PC-9 (cell line): Measurements from ENCODE around the gene ELOA. TPM values are rescaled to one million over a fixed set of nuclear protein-coding genes. Genes with fewer than 3 reads are reported as not detected.

Experiments used
- BruUV-seq: library from RNA; stranded (reverse); fragments of 400-500 nt; replicated peaks from 2 replicates; lab custom pipeline; 2021; lab: Mats Ljungman, UMichigan
- CTCF ChIA-PET: fragments of 300-600 bp; sonication (Branson Sonifier 250); formaldehyde crosslinking; loops from one replicate; lab custom pipeline; 2022; ENCODE audit warnings: antibody characterized with exemption; lab: Charles Lee
- POLR2A ChIA-PET: fragments of 300-600 bp; sonication (Branson Sonifier 250); formaldehyde crosslinking; loops from one replicate; lab custom pipeline; 2022; ENCODE audit warnings: antibody characterized with exemption; ENCODE audit not compliant: unreplicated experiment; lab: Charles Lee
- DNase-seq, 2 experiments: peaks; one replicate each; pipeline versions ENCODE4 v3.0.0 to v3.0.0-alpha.2; 2015 to 2022; ENCODE audit warnings: mixed read lengths in 1 of 2
- H2AFZ ChIP-seq: fragments of 200-600 bp; sonication (generic); 2 replicates; pipeline ENCODE4 v1.8.1; 2017; ENCODE audit warnings: antibody characterized with exemption
- H3F3A ChIP-seq: fragments of 200-600 bp; sonication (generic); 2 replicates; pipeline ENCODE4 v1.8.1; 2017; ENCODE audit warnings: antibody characterized with exemption, mild to moderate bottlenecking, low read depth; ENCODE audit not compliant: insufficient read depth
- H3K27ac ChIP-seq: fragments of 200-600 bp; sonication (generic); 2 replicates; pipeline ENCODE4 v1.6.1; 2016; ENCODE audit warnings: mixed run types
- H3K27me3 ChIP-seq: fragments of 200-600 bp; sonication (generic); 2 replicates; pipeline ENCODE4 v1.6.1; 2016; ENCODE audit warnings: low read depth, mixed run types; ENCODE audit not compliant: insufficient read depth
- H3K36me3 ChIP-seq: fragments of 200-600 bp; sonication (generic); 2 replicates; pipeline ENCODE4 v1.6.1; 2016; ENCODE audit warnings: low read depth, mixed run types
- H3K4me1 ChIP-seq: fragments of 200-600 bp; sonication (generic); replicated peaks from 2 replicates; pipeline ENCODE4 v1.6.1; 2016; ENCODE audit warnings: mixed run types; ENCODE audit not compliant: insufficient read depth
- H3K4me2 ChIP-seq: fragments of 200-600 bp; sonication (generic); 2 replicates; pipeline ENCODE4 v1.6.1; 2017; ENCODE audit warnings: mixed run types
- H3K4me3 ChIP-seq: fragments of 200-600 bp; sonication (generic); 2 replicates; pipeline ENCODE4 v1.6.1; 2016; ENCODE audit warnings: mixed run types
- H3K79me2 ChIP-seq: fragments of 200-600 bp; sonication (generic); 2 replicates; pipeline ENCODE4 v1.6.1; 2017; ENCODE audit warnings: low read depth, mixed run types
- H3K9me2 ChIP-seq: fragments of 200-600 bp; sonication (generic); 2 replicates; pipeline ENCODE4 v1.8.1; 2017; ENCODE audit warnings: mild to moderate bottlenecking; ENCODE audit not compliant: insufficient read depth
- H3K9me3 ChIP-seq: fragments of 200-600 bp; sonication (generic); 2 replicates; pipeline ENCODE4 v1.8.1; 2016; ENCODE audit warnings: low read depth; ENCODE audit not compliant: insufficient read depth
- H4K20me1 ChIP-seq: fragments of 200-600 bp; sonication (generic); 2 replicates; pipeline ENCODE4 v1.8.1; 2017; ENCODE audit not compliant: insufficient read depth
- CTCF ChIP-seq: fragments of 200-600 bp; sonication (generic); conservative IDR thresholded peaks from 2 replicates; pipeline ENCODE4 v1.6.1; 2017; ENCODE audit warnings: mixed run types, antibody characterized with exemption, mild to moderate bottlenecking, moderate library complexity
- EZH2 ChIP-seq: fragments of 200-600 bp; sonication (generic); IDR thresholded peaks from 2 replicates; pipeline ENCODE4 v1.8.0; 2017; ENCODE audit warnings: antibody characterized with exemption, low read depth
- intact Hi-C: fragments of 100-400 bp; cut with micrococcal nuclease; formaldehyde crosslinking; loops from one replicate; pipeline ENCODE4 v1.10.0; 2022; ENCODE audit not compliant: unreplicated experiment
- total RNA-seq: library from RNA; stranded (reverse); gene quantifications from 2 replicates; pipeline ENCODE4 v1.2.3, GENCODE V29; 2021

ELOA gene
- total RNA-seq, 1 experiment from 2014 or later = 26.2 TPM

- Histone ChIP-seq H3F3A (peaks cover 2% of the 10 kb centered on the region; the same call in 1 of the 2 replicates), H3K4me1 (0 out of 2 replicates have a peak, but pooled peaks cover 6% of the 10 kb centered on the region), H3K4me3 (no peak overlapping the region), H3K9me3 (no peaks in the 10 kb centered on the region), H4K20me1 (no peaks in the 10 kb centered on the region), H3K27me3 (no peaks in the 10 kb centered on the region), H3K9me2 (no peaks in the 10 kb centered on the region), H3K27ac (no peak overlapping the region), H2AFZ (no peak overlapping the region), H3K4me2 (no peak overlapping the region), H3K79me2 (no peaks in the 10 kb centered on the region), H3K36me3 (no peaks in the 10 kb centered on the region)
- POLR2A ChIA-PET = no interaction called here
- intact Hi-C loops = no loop called here
- DNase-seq = no peak
- CTCF ChIA-PET = no interaction called here
- no TSS peak for BruUV-seq
- no peak for TF ChIP-seq EZH2
- no peak for TF ChIP-seq CTCF
Observed at GRCh38 chr1:23806280-23806679, 63.0 kb downstream of the ELOA start.

GRCh38 chr1:23807453-23807852, 64.2 kb downstream of the ELOA start:
- CTCF ChIA-PET = interaction anchor here (0.6 kb wide), 1 partner anchor 11 kb away, joined by 3 read pairs; no protein-coding TSS in a partner anchor

GRCh38 chr1:23809751-23810171, 66.5 kb downstream of the ELOA start:
- POLR2A ChIA-PET = no interaction called here
- H3K79me2 ChIP-seq = no peaks in the 10 kb centered on the region
- no peak overlapping the region for H3K4me2 ChIP-seq
- H3K36me3 ChIP-seq = no peaks in the 10 kb centered on the region
- peak in 1 of 2 experiments; percentile 66 for DNase-seq
- no peak overlapping the region for H2AFZ ChIP-seq
- no TSS peak for BruUV-seq
- no peaks in the 10 kb centered on the region; the same call in 1 of the 2 replicates for H3F3A ChIP-seq
- no peaks in the 10 kb centered on the region for H3K9me3 ChIP-seq
- no peaks in the 10 kb centered on the region for H3K4me1 ChIP-seq
- no peaks in the 10 kb centered on the region for H3K9me2 ChIP-seq
- no peaks in the 10 kb centered on the region for H3K27me3 ChIP-seq
- no peak overlapping the region for H3K27ac ChIP-seq
- TF ChIP-seq EZH2 (no peak), CTCF (peak; percentile 68)
- no peaks in the 10 kb centered on the region for H4K20me1 ChIP-seq
- intact Hi-C loops = loop anchor here (1.0 kb wide), 2 partner anchors 59 to 108 kb away; partner anchors contain the start of gene FUCA1
- CTCF ChIA-PET = interaction anchor here (0.7 to 1.7 kb wide), 4 partner anchors 35 to 65 kb away, joined by 3 to 4 read pairs (median 4); partner anchors contain the start of gene FUCA1
- H3K4me3 ChIP-seq = no peak overlapping the region

More at GRCh38 chr1:23807453-23807852, 64.2 kb downstream of the ELOA start:
- DNase-seq = no peak
- Histone ChIP-seq H3K79me2 (no peaks in the 10 kb centered on the region), H3F3A (no peaks in the 10 kb centered on the region; the same call in 1 of the 2 replicates), H3K36me3 (no peaks in the 10 kb centered on the region), H4K20me1 (no peaks in the 10 kb centered on the region), H3K4me1 (no peaks in the 10 kb centered on the region), H3K27ac (no peak overlapping the region), H3K4me3 (no peak overlapping the region), H3K27me3 (no peaks in the 10 kb centered on the region), H3K4me2 (no peak overlapping the region), H3K9me3 (no peaks in the 10 kb centered on the region), H2AFZ (no peak overlapping the region), H3K9me2 (no peaks in the 10 kb centered on the region)
- no TSS peak for BruUV-seq
- intact Hi-C loops = no loop called here
- TF ChIP-seq EZH2 (no peak), CTCF (no peak)
- POLR2A ChIA-PET = no interaction called here
